ENCODE results near the gene EYS.

EYS gene

GRCh38 chr6:63674635-63675034, 2032.4 kb downstream of the EYS start:
- no peaks in the 10 kb centered on the region for H3K9me3 ChIP-seq (replicated peaks; ENCODE audit: low read length)
- no peaks in the 10 kb centered on the region for H3K4me1 ChIP-seq (ENCODE audit: control insufficient read depth, insufficient read depth, low read length)
- H3K4me3 ChIP-seq (ENCODE audit: low read length), result no peak overlapping the region
- H3K4me2 ChIP-seq (ENCODE audit: low read length), result no peak overlapping the region
- H3K36me3 ChIP-seq (ENCODE audit: insufficient read depth, low read length), result no peaks in the 10 kb centered on the region
- no peak overlapping the region for H3K9ac ChIP-seq (ENCODE audit: low read depth, low read length)
- no peaks in the 10 kb centered on the region for H3K27me3 ChIP-seq (ENCODE audit: control insufficient read depth, insufficient read depth, low read length)

GRCh38 chr6:63673692-63674091, 2033.3 kb downstream of the EYS start:
- Histone ChIP-seq H3K9me3 (replicated peaks; ENCODE audit: low read length) (no peaks in the 10 kb centered on the region), H3K4me3 (ENCODE audit: low read length) (no peak overlapping the region), H3K9ac (ENCODE audit: low read depth, low read length) (no peak overlapping the region), H3K4me2 (ENCODE audit: low read length) (no peak overlapping the region), H3K36me3 (ENCODE audit: insufficient read depth, low read length) (no peaks in the 10 kb centered on the region), H3K4me1 (ENCODE audit: control insufficient read depth, insufficient read depth, low read length) (no peaks in the 10 kb centered on the region), H3K27me3 (ENCODE audit: control insufficient read depth, insufficient read depth, low read length) (no peaks in the 10 kb centered on the region)

GRCh38 chr6:63672582-63673129, 2034.4 kb downstream of the EYS start:
- Histone ChIP-seq H3K4me2 (ENCODE audit: low read length) (no peak overlapping the region), H3K4me3 (ENCODE audit: low read length) (no peak overlapping the region), H3K9me3 (replicated peaks; ENCODE audit: low read length) (no peaks in the 10 kb centered on the region), H3K27me3 (ENCODE audit: control insufficient read depth, insufficient read depth, low read length) (no peaks in the 10 kb centered on the region), H3K36me3 (ENCODE audit: insufficient read depth, low read length) (no peaks in the 10 kb centered on the region), H3K4me1 (ENCODE audit: control insufficient read depth, insufficient read depth, low read length) (no peaks in the 10 kb centered on the region), H3K9ac (ENCODE audit: low read depth, low read length) (no peak overlapping the region)

GRCh38 chr6:63671098-63671754, 2035.8 kb downstream of the EYS start:
- Histone ChIP-seq H3K4me1 (ENCODE audit: control insufficient read depth, insufficient read depth, low read length) (no peaks in the 10 kb centered on the region), H3K27me3 (ENCODE audit: control insufficient read depth, insufficient read depth, low read length) (no peaks in the 10 kb centered on the region), H3K36me3 (ENCODE audit: insufficient read depth, low read length) (no peaks in the 10 kb centered on the region), H3K4me3 (ENCODE audit: low read length) (no peak overlapping the region), H3K4me2 (ENCODE audit: low read length) (no peak overlapping the region), H3K9me3 (replicated peaks; ENCODE audit: low read length) (no peaks in the 10 kb centered on the region), H3K9ac (ENCODE audit: low read depth, low read length) (no peak overlapping the region)

All from skeletal muscle satellite cell (primary cell).